Stimulated activated CD4-positive, alpha-beta T cell treated with anti-CD3 and anti-CD28 coated beads, TNF-alpha, amount 100 ng/mL, for 4 hours (primary cell): ENCODE measurements around the gene LDAH.

Experiments used
- DNase-seq, 3 experiments: peaks; one replicate each; pipeline ENCODE4 v3.0.0-alpha.2; 2020; ENCODE audit warnings: low read depth in 3 of 3

Gene LDAH

GRCh38 chr2:20781656-20782265 lies 41.1 kb downstream of the LDAH start:
- no peak for DNase-seq

- no peak for DNase-seq
These were observed 51.6 kb downstream of the LDAH start for GRCh38 chr2:20771299-20771698.

GRCh38 chr2:20766798-20767644 lies 55.9 kb downstream of the LDAH start:
- DNase-seq = no peak

- no peak for DNase-seq
These were observed 56.7 kb downstream of the LDAH start for GRCh38 chr2:20766213-20766612.

- DNase-seq = no peak
These were observed 59.8 kb downstream of the LDAH start for GRCh38 chr2:20762945-20763683.

DNA sequence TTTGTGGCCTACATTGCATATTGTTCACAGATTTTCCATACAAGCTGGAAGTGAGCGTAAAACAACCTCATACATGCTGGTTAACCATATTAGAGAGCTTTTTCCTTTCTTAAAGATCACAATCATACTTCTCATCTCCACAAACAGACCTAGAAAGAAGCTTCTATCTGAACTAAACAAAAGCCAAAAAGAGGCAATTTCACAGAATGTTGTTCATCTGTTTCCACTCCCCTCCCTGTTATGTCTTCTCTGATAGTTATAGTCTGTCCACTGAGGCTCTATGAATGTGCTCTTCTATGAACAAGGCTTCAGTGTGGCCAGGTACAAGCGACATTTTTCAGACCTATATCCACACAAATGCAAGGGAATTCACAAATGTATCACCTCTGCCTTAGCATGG lies 63.4 kb downstream of the LDAH start:
- no peak for DNase-seq

DNA sequence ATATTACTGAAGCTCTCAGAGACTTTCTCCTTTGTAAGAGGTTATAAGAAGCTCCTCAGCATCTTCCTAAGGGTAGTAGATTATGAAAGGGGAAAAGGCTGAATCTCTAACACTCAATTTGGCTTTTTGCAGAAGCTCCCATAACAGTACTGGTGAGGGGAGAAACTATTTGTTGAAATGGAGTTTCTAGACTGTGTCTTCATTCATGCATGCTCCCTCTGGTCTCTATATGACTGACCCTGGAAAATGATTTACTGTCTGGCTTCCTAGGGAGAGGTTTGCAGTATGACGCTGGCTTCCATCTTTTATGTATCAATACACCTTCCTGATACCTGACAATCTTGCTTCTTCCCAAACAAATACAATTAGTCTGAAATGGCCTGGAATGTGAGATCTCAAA lies 63.9 kb downstream of the LDAH start:
- DNase-seq = no peak

GRCh38 chr2:20757405-20758090 lies 65.4 kb downstream of the LDAH start:
- DNase-seq = no peak

GRCh38 chr2:20755132-20755800 lies 67.6 kb downstream of the LDAH start:
- DNase-seq = no peak

GRCh38 chr2:20752293-20752692 lies 70.6 kb downstream of the LDAH start:
- DNase-seq = no peak

- DNase-seq = no peak
These were observed 75.6 kb downstream of the LDAH start for GRCh38 chr2:20747317-20747716.

GRCh38 chr2:20745924-20746555 lies 76.9 kb downstream of the LDAH start:
- DNase-seq = no peak

DNA sequence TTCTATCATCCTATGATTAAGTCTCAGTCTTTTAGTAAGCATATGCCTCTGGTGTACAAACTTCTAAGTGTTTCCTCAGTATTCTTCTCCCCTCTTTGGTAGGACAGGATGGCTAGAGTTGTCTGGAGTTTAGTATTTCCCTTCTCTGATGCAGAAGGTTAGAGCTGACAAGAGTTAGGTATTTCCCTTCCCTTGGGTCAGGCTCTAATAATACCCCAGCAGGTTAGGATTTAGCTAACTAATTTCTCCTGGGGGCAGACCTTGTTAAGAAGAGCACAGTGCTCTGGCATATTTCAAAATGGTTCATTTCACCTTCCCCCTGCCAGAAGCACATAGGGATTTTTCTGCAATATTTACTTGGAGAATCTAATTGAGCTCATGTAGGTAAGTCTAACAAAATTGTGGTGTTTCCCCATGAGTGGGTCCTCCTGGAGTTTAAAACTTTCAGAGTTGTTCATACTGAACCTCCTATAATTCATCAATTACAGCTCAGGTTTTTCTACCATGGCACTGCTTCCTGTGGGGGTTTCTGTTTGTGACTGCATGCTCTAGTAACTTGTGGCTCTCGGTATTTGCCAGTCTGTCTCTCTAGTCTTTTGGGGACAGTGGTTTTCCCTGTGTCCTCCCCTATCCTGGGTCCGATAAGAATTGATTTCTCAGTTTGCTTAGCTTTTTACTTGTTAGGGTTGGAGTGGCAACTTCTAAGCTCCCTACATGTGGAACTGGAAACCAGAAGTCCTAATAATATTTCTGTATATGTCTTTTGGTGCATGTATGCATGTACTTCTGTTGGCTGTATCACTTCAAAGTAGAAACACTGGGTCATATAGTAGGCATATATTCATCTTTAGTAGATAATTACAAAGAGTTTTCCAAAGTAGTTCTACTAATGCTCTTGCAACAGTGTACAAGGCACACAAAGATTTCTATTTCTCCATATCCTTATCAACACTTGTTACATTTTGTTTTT lies 78.2 kb downstream of the LDAH start:
- no peak for DNase-seq

DNA sequence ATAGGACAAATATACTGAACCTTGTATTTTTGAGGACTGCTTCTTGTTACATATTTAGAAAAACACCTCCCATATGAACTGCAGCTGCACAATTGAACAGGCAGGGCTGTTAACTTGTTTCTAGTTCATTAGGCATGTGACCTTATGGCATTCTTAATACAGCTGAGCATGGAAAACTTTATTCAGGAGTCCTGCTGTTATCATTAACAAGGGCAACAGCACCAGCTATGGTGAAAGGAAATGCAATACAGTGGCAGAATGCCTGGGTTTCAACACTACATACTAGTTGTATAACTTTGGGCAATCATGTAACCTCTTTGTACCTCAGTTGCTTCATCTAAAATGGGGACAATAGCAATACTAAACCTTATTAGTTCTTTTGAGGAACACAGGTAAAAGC lies 84.1 kb downstream of the LDAH start:
- no peak for DNase-seq

GRCh38 chr2:20737505-20737904 lies 85.4 kb downstream of the LDAH start:
- no peak for DNase-seq

DNA sequence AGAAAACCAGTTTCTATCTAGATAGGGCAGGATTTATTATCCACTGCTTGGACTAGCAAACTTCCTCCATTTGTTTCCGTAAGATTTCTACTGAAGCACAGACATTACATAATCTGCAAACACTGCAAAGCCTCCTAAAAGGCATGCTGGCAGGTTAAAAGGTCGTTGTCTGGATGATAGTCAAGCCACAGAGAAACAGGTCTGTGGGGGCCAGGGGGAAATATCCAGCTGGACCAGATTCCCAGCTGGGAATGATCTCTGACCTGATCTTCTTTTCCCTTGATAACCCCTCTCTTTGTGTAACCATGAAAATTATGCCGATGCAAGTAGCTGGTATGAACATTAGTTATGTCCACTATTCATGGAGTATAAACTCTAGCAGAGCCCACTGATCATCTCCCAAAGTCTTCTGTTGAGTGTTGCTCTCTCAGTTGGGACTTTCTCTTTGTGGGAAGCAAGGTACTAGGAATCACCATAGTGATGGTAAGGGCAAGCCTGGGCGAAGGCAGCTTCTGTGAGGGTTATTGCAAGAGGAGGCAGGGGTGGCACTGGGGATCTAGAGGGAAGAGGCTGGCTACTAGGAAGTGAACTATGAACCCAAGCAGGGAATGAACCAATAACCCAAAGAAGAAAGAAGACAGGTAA lies 94.7 kb downstream of the LDAH start:
- no peak for DNase-seq

DNA sequence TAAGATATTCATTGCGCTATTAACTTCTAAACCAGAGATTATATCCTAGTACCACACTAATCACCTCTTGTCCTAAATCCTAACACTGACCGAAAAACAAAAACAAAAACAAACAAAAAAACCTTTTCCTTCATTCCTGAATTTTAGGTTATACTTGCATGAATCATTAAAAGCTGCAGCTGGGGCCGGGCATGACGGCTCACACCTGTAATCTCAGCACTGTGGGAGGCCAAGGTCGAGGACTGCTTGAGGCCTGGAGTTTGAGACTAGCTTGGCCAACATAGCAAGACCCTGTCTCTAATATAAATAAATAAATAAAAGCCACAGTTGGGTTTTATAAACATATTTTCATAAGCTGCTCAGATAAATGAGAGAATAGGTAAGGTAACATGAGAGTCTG lies 96.0 kb downstream of the LDAH start:
- DNase-seq = no peak

- DNase-seq = no peak
These were observed 97.1 kb downstream of the LDAH start for GRCh38 chr2:20725782-20726181.

DNA sequence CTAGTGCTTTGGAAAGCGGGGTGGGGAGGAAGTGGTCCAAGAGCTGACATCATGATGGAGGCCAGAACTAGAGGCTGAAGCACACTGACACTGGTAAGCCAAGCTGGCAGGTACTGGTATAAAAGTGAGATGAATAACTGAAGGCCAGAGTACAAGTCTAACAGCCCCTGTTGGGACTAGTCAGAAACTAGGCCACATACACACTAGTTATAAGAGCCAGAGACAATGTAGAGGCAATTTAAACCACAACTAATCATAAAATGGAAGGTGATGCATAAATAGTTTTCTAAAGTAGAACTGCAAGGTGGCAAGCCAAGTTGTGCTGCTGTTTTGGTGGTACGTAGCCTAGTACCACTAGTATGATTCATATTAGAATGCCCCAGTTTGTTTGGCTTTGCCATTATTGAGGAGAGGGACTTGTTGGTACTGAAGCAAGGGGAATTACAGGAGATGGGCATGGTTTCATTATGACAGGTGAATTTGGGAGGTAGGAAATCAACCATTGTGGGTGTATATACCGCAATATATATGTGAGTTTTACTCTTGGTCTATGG lies 98.3 kb downstream of the LDAH start:
- no peak for DNase-seq
